ENCODE data around the gene DYNLL1.
A peak's percentile ranks its signal among the peaks of the same experiment; 100 is the strongest.
"Not testable (repeated sequence)": the region's sequence is repeated elsewhere in the genome, so short reads cannot be mapped to it uniquely, and the experiment has no call there.

Gene DYNLL1

DNA sequence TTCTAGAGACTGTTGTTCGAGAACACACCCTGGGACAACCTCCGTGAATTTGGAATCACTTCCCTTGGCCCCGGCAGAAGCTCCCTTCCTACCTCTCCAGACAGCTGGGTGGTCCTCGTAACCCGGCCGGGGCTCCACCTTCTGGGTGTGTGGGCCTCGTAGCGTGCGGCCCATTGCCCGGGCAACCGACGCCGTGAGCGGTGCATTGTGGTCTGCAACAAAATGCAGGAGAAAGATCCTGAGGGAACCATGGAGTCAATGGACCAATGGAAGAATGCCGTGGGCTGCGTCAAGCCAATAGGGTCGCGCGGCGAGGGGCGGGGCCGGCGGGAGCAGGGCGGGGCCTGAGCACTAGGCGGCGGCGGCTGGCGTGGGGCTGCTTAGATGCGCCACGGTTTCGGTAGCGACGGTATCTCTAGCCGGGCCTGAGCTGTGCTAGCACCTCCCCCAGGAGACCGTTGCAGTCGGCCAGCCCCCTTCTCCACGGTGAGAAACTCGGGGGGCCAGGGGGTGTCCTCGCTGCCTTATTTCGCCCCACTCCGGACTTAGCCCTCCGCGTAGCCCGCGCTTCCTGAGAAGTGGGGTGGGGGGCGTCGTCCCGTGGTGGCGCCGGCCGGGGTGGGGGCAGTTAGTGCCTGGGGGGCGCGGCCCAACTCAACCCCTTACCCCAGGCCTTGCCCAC, at the start of gene DYNLL1:
TSS of gene DYNLL1 (plus strand) at position 383 of the 682 bp plus-strand sequence. CDS start 309 bp downstream, outside the sequence.
- peak; percentile 99 for DNase-seq

DNA sequence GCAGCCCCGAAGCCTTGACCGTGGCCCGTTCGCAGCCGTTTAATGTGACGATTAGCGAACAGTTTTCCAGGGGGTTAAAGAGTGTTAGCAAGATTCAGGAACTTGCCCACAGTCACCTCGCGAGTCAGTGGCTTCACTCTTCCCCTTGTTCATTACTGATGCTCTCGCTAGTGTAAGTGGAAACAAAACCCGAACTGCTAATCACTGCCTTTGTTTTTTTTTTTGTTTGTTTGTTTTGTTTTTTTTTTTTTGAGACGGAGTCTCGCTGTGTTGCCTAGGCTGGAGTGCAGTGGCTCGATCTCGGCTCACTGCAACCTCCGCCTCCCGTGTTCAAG, 49.1 kb upstream of the DYNLL1 start:
- DNase-seq, result not testable (repeated sequence)

DNA sequence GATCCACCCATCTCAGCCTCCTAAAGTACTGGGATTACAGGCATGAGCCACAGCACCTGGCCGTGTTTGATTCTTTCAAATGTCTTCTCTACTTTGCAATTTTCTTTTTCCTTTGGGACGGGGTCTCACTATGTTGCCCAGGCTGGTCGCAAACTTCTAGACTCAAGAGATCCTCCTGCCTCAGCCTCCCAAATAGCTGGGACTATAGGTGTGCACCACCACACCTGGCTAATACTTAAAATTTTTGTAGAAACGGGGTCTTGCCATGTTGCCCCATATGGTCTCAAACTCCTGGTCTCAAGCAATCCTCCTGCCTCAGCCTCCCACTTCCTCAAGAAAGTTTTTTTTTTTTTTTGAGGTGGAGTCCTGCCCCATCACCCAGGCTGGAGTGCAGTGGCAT, 47.9 kb upstream of the DYNLL1 start:
- DNase-seq, result no peak

DNA sequence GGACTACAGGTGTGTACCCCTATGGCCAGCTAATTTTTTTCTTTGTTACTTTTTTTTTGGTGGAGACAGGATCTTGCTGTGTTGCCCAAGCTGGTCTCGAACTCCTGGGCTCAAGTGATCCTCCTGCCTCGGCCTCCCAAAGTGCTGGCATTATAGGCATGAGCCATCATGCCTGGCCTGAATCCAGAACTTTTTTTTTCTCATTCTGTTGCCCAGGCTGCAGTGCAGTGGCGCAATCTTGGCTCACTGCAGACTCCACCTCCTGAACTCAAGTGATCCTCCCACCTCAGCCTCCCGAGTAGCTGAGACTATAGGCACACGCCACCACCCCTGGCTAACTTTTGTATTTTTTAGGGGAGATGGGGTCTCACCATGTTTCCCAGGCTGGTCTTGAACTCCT, 43.4 kb upstream of the DYNLL1 start:
- DNase-seq, result not testable (repeated sequence)

DNA sequence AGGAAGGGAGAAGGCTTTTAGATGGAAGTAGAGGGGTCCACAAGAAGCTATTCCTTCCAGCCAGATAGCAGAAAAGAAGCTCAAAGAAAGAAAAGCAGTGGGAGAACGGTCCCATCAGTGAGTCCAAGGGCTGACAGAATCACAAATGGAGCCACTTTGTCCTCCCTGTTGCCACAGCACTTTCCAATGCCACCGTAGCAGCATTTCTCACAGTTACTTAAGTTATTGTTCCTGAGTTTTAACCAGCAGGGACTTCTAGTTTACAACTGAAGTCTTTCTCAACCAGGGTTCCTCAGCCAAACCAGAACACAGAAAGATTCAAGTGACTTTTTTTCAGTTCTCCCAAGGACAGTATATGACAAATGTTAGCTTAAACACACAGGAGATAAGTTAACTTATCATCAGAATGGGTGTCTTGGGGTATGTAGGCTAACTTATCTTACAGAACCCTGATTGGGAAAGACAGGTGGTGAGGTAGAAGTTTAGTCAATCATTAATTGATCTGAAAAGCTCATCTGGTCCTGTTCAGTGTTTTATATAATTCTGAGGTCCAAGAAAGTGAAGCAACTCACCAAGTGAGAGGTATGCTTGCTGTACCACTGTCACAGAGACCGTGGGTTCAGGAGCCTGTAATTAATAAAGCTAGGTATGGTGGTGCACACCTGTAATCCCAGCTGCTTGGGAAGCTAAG, 42.7 kb upstream of the DYNLL1 start:
- no peak for DNase-seq

DNA sequence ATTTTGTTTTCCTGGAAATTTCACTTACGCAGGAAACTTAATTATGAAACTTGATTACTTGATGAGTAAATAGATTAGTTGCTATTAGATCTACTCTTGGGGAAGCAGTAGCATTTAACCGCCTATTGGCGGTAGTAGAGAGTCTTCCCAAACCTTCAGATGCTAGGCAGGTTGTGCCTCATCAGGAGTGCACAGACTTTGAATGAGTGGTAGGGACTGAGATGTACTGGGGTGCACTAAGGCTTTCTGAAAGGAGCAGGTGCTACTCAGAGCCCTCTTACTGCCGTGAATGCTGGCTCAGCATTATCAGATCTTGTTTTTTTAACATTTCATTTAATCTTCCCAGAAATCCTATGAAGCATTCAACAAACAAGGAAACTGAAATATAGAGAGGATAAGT, 41.9 kb upstream of the DYNLL1 start:
- no peak for DNase-seq

DNA sequence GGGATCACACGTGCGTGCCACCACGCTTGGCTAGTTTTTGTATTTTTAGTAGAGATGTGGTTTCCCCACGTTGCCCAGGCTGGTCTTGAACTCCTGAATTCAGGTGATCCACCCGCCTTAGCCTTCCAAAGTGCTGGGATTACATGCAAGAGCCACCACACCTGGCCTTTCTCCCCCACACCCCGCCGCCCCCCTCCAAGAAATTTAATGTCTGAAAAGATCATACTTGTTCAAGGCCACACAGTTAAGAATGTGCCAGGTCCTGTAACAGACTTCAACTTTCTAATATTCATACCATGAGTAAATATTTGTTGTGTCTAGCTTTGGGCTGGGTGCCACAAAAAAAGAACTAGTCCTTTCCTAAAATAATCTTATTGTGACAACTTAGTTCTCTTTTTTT, 40.6 kb upstream of the DYNLL1 start:
- DNase-seq, result no peak

DNA sequence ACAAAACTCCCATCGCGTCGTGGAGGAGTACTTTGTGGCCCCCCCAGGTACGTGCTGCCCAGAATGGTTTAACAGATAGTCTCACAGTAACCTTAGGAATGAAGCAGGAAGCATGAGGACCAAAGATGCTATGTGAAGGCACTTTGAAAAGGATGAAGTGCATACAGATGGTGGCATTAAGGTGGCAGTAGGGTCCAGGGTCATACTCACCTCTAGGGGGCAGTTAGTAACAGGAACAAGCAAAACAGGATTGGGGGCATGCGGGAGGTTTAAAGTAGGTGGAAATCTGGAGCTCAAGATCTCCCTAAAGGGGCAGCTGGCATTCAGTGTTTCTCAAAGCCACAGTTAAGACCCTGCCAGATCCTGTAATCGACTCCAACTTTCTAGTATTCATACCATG, 38.8 kb upstream of the DYNLL1 start:
- DNase-seq, result no peak

DNA sequence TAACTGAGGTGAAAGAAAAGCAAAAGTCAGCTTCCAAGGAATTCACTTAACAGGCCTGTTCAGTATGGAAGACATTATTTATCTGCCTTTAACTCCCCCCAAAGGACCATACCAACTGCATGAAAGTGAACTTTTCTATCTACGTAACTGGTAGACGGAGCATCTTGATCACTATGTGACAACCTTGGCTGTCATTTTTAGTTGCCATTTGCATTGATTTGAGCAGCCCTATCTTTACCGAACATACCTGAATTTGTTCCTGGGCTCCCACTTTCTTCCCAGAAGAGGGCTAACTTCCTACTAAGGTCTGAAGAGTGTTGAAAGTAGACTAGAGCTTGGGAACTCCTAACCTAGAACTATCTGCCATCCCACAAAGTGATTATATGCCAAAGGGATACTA, 35.8 kb upstream of the DYNLL1 start:
- DNase-seq, result no peak

DNA sequence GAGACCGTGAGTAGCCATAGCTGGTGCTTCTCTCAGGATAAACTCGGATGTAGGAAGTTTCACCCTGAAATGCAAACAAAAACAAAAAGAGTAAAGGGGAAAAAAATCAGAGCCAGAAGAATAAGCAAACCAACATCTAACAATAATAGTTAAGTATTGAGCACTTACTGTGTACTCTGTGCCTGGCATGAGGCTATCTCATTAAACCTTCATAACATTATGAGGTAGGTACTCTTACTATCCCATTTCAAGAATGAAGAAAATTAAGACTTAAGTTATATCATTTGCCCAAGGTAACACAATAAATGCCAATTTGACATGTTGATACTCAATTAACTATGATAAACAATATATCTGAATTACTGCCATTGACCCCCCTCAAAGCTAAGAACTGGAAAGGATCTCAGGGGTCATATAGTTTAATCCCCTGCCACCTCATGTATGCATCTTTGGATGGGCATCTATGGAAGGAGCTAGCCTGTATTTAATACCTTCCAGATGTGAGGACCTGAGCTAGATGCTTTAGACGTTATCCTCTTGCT, 33.7 kb upstream of the DYNLL1 start:
- DNase-seq, result no peak

DNA sequence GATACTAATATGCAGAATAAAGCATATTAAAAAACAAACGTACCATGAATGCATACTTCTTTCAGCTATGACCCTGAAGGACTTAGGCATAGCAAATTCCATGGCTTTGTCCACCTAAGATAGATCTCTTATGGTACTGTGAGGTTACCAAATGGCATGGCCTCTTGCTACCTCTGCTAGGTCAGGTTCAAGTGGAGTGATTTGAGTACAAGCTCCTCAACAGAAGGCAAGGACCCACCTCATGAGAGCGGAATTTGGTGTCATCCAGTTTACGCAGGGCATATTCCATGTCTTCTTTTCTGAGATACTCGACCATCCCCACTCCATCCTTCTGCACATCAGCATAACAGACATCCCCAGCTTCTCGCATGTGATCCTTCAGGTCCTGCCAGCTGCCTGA, 32.2 kb upstream of the DYNLL1 start:
- DNase-seq, result no peak

DNA sequence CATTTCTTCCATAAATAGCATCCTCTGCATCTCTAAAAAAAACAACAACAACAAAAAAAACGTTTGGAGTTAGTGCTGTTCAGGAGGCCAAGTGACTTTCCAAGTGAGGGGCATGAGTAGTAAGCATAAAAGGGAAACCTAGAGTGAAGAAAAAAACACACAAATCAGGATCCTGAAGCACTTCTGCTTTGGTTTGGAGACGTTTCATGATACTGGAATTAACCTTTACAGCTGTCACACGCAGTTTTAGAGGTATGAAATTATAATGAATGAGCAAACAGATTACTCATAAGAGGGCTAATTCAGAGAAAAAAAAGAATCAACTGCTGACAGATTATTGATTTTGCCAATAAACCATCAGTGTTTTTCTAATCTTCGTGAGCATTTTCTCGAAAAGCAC, 30.2 kb upstream of the DYNLL1 start:
- DNase-seq, result no peak

DNA sequence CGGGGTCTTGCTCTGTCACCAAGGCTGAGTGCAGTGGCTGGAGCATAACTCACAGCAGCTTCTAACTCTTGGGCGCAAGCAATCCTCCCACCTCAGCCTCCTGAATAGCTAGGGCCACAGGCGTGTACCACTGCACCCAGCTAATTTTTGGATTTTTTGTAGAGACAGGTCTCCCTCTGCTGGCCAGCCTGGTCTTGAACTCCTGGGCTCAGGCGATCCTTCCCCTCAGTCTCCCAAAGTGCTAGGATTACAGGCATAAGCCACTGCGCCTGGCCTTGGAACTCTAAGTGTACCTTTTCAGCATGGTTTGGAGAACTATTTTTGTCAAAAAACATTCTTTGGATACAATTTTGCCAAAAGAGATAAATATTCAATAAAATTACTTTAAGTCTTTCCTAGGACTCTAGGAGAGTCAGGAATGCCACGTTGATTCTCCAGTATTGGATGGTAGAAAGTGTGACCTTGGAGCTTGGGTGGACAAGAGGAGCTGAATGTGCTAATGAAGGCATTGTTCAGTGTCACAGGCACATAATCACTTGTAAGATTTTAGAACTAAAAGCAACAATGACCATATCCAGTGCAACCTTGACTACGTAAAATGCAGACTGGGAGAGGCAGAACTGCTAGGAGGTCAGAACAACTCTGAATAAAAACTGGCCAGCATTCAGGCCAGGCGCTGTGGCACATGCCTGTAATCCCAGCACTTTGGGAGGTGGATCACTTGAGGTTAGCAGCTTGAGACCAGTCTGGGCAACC, 29.2 kb upstream of the DYNLL1 start:
- DNase-seq, result peak; percentile 54

DNA sequence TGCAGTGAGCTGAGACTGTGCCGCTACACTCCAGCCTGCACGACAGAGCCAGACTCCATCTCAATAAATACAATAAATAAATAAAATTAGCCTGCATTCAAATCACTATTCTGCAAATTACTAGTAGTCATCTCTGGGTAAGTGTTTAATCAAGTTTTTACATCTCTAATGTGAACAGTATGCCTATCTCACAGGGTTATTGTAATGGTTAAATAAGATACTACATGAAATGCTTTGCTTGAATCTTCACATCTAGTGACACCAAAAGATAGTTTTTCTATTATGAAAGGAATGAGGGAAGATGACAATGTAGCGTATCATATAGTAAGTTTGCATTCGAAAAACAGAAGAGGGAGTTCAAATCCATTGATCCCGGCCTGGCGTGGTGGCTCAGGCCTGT, 28.5 kb upstream of the DYNLL1 start:
- no peak for DNase-seq

DNA sequence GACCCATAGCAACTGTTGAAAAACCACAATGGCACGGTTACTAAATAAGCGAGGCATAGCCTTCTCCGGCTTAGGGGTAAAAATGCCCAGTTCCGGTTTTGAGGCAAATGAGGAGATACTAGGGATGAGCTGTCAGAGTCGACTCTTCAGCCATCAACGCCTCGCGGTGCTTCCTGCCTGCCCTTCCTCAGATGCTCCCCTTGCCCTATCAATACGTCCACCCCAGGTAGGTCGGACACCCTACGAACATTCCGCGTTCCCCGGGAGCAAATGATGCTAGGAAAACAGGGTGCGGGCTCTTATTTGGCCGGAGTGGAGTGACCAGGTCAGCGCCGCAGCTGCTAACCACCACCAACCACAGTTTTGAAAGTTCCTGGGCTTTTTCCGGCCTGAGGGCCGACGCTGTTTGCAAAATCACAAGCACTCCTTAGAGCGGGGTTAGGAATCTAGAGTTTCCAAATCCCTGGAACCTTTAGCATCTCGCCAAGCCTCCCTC, 27.5 kb upstream of the DYNLL1 start:
- peak; percentile 15 for DNase-seq

DNA sequence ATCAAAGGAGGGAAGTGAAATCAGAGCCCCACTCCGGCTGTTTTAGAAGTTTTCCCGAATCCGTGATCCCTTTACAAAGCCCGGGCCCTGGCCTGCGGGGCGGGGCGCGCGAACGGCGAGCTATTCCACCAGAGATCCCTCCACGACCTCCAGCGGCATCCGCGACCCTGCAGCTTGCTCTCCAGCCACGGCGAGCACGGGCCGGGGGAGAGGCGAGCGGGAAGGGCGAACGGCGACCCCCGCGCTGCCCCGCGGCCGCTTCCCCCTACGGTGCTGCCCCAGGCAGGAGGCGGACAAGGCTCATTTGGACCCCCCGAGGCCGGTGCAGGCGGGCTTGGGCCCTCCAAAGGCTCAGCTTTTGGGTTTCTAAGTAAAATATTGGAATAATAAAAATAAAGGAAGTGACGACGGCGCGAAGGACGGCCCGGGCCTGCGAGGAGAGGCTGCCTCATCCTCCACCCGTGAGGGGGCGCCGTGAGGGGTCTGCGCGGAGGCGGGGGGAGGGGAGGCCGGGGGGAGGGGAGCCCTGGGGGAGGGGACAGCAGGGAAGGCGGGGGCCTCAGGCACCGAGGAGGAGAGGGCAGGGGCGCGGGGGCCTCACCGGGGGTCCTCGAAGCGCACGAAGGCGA, 27.0 kb upstream of the DYNLL1 start:
- peak; percentile 55 for DNase-seq

DNA sequence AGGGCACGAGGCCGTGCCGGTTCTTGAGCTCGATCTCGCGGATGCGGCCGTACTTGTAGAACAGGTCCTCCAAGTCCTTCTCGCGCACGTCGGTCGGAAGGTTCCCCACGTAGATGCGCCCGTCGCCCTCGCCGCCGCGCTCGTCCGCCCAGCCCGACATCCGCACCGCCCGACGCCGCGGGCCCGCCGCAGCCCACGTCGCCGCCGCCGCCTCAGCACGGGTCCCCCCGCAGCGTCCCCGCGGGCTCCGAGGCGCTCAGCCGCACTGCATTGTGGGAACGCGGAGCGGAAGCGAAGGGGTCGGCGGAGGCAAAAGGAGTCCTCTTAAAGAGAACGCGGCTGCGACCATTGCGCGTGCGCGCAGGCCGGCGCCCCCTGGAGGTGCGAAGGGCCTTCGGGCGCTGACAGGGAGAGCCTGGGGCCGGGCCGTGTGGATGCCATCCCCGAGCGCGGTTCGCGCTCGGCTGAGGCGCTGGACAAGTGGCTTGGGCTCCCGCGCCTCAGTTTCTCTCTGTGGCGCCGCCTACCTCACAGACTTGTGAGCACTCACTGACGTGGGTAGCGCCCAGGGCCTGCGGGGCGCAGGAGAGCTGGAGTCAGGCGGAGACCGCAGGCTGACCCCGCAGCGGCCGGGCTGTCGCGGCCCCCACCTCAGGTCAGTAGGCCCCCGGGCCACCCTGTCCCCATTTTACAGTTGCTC, 26.3 kb upstream of the DYNLL1 start, which contains the start of gene SRSF9:
TSS of gene SRSF9 (minus strand) at position 299 of the 700 bp plus-strand sequence. CDS start at position 160, 139 bp downstream.
- DNase-seq, result peak; percentile 97

DNA sequence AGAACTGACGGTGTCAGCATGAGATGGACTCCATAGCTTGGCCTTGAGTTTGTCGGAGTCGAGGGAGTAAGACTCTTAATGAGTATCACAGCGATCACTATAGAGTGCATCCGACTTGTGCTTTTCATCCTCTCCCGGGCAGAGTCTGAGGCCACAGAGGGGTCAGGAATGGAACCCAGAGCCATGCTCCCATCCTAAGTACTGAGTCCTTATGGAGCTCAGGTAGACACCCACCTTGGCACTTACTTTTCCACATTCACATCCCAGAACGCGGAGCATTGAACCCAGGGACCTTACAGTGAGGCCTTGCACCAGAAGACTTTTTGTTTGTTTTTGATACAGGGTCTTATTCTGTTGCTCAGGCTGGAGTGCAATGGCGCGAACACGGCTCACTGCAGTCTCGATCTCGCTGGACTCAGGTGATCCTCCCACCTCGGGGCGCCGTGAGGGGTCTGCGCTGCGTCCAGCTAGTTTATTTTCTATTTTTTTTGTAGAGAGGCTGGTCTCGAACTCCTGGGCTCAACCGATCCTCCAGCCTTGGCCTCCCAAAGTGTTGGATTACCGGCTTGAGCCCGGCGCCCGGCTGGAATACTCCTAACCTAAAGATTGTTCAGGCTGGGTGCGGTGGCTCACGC, 25.6 kb upstream of the DYNLL1 start:
- no peak for DNase-seq

DNA sequence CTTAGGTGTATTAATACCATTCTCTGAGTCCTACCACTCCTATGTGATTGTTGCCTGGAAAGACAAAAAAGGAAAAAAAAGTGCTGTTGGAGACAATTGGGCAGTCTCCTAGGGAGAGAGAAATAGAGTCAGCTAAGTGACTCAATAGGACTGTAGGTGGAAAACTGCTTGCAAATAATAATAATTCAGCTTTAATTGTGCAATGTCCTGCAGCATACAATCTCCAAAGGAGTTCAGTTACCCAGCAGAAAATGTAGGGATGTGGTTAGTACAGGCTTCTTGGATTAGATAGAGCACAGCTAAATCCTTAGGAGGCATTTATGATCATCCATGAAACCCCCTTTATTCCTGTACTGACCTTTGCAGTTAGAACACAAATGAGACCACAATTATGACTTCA, 23.4 kb upstream of the DYNLL1 start:
- DNase-seq, result no peak

DNA sequence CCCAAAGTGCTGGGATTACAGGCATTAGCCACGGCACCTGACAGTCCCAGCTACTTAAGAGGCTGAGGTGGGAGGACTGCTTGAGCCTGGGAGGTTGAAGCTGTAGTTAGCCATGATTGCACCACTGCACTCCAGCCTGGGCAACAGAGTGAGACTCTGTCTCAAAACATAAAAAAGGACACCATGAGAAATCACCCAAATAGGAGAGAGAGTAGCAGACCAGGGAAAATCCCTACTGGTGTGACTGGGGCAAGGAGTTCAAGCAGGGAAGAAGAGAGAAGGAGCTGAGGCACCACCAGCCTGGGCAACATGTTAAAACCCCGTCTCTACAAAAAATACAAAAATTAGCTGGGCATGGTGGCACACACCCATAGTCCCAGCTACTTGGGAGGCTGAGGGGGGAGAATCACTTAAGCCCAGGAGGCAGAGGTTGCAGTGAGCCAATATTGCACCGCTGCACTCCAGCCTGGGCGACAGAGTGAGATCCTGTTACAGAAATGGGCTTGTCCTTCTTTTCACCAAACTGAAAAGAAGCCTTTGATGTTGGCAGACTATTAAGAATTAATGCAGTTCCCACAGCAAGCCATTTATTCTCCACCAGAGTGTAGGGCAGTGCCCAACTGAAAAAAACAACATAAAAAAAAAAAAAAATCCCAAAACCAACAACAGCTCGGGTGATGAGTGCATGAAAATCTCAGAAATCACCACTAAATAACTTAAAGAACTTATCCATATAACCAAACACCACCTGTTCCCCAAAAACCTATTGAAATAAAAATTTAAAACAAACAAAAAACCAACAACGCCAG, 21.9 kb upstream of the DYNLL1 start:
- no peak for DNase-seq

DNA sequence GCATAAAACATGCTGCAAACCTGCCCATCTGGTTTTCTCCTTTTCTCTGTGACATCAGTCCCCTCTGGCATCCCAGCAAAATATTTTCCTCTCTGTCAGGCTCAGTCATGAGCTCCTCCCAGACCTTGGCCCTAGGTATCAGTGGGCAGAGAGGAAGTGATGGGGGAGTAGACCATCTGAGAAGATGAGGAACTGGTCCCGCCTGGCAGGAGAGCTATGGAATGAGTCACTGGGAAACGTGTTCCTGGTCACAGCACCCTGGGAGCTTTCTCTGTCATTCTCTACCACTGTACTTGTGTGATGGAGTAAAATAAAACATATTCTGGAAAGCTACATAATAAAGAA, 21.3 kb upstream of the DYNLL1 start:
- DNase-seq, result no peak

Data from activated naive CD4-positive, alpha-beta T cell treated with Interleukin-2 at 50 U/mL for 16 hours (primary cell).